Left lung (tissue), 10 donors: Measurements from ENCODE around the gene EBNA1BP2. TPM values are rescaled to one million over a fixed set of nuclear protein-coding genes. Genes with fewer than 3 reads are reported as not detected.
"Not testable (repeated sequence)": the region's sequence is repeated elsewhere in the genome, so short reads cannot be mapped to it uniquely, and the experiment has no call there.

ENCODE experiments used
- ATAC-seq: fragments of 200-7000 bp; cut with Tn5 transposase; one replicate; pipeline ENCODE4 v1.9.1; 2020; ENCODE audit warnings: moderate library complexity
- DNase-seq, 4 donors: peaks; one replicate each; pipeline ENCODE4 v3.0.0-alpha.2; 2013 to 2020
- H3K27ac ChIP-seq, 2 donors: fragments of 200-600 bp; sonication (generic) in 1 of 2; one replicate each; pipeline versions ENCODE4 v1.5.0 to v1.8.0; 2020 to 2021
- H3K27me3 ChIP-seq, 2 donors: fragments of 200-600 bp; sonication (generic) in 1 of 2; one replicate each; pipeline versions ENCODE4 v1.5.0 to v1.8.0; 2020 to 2021
- H3K36me3 ChIP-seq, 2 donors: fragments of 200-600 bp; sonication (generic) in 1 of 2; one replicate each; pipeline versions ENCODE4 v1.5.0 to v1.8.0; 2020 to 2021
- H3K4me1 ChIP-seq, 2 donors: fragments of 200-600 bp; one replicate each; pipeline ENCODE4 v1.8.0; 2021
- H3K4me3 ChIP-seq, 2 donors: fragments of 200-600 bp; sonication (generic) in 1 of 2; one replicate each; pipeline versions ENCODE4 v1.5.0 to v1.8.0; 2020 to 2021; ENCODE audit warnings: mild to moderate bottlenecking in 1 of 2
- H3K9me3 ChIP-seq, 2 donors: fragments of 200-600 bp; sonication (generic) in 1 of 2; one replicate each; pipeline versions ENCODE4 v1.5.0 to v1.8.0; 2020 to 2021
- CTCF ChIP-seq, 2 donors: fragments of 200-600 bp; sonication (generic) in 1 of 2; IDR thresholded peaks; one replicate each; pipeline versions ENCODE4 v1.5.0 to v1.8.0; 2021; ENCODE audit warnings: antibody characterized with exemption in 2 of 2
- intact Hi-C, 2 donors: fragments of 100-400 bp; cut with DNase I; formaldehyde crosslinking; loops; one replicate each; pipeline versions ENCODE4 v1.11.2 to v1.14.2; 2022
- polyA plus RNA-seq, 6 donors: library from polyadenylated mRNA; unstranded; fragments of 120-200 nt; gene quantifications; one replicate each; pipeline ENCODE4 v1.2.1, GENCODE V29; 2013; ENCODE audit not compliant: insufficient read length in 6 of 6
- total RNA-seq, 2 donors: library from RNA; stranded (reverse); fragmentation: NEBNext Ultra II Directional; extraction: Animal tissue kit (Norgen Biotek cat#: 25700); gene quantifications; one replicate each; pipeline ENCODE4 v1.2.1, GENCODE V29; 2021
- donor health status: DM: no; HTN: yes; CAD: no.
- donor health status: DM: no; HTN: no; CAD: no.

Gene EBNA1BP2
- total and polyA plus RNA-seq, 8 donors, result 32.1 to 55.1 (median 51.2) TPM

GRCh38 chr1:43217747-43218146, 45.7 kb upstream of the EBNA1BP2 start:
- Histone ChIP-seq H3K36me3 (no peaks in the 10 kb centered on the region), H3K4me1 (no peaks in the 10 kb centered on the region), H3K4me3 (no peak overlapping the region), H3K27ac (no peak overlapping the region), H3K9me3 (no peaks in the 10 kb centered on the region), H3K27me3 (no peaks in the 10 kb centered on the region)
- no peak for ATAC-seq
- DNase-seq, result no peak
- intact Hi-C loops, result no loop called here
- TF ChIP-seq CTCF (IDR thresholded peaks at IDR 0.05), result no peak

- DNase-seq (no peak), ATAC-seq (no peak)
- intact Hi-C loops, result no loop called here
- H3K4me1 ChIP-seq, result no peaks in the 10 kb centered on the region
- TF ChIP-seq CTCF (IDR thresholded peaks at IDR 0.05), result no peak
- H3K36me3 ChIP-seq, result no peaks in the 10 kb centered on the region
- H3K27me3 ChIP-seq, result no peaks in the 10 kb centered on the region
- no peak overlapping the region for H3K4me3 ChIP-seq
- H3K27ac ChIP-seq, result no peak overlapping the region
- no peaks in the 10 kb centered on the region for H3K9me3 ChIP-seq
Observed at GRCh38 chr1:43214501-43215444, 42.7 kb upstream of the EBNA1BP2 start.

- ATAC-seq, H3K27me3 ChIP-seq, H3K4me3 ChIP-seq, DNase-seq, H3K9me3 ChIP-seq, intact Hi-C loops, H3K27ac ChIP-seq, H3K36me3 ChIP-seq: not testable (repeated sequence)
- peaks cover 8 to 17% of the 10 kb centered on the region in 2 donors for H3K4me1 ChIP-seq
Observed at GRCh38 chr1:43208277-43208676, 36.2 kb upstream of the EBNA1BP2 start.

DNA sequence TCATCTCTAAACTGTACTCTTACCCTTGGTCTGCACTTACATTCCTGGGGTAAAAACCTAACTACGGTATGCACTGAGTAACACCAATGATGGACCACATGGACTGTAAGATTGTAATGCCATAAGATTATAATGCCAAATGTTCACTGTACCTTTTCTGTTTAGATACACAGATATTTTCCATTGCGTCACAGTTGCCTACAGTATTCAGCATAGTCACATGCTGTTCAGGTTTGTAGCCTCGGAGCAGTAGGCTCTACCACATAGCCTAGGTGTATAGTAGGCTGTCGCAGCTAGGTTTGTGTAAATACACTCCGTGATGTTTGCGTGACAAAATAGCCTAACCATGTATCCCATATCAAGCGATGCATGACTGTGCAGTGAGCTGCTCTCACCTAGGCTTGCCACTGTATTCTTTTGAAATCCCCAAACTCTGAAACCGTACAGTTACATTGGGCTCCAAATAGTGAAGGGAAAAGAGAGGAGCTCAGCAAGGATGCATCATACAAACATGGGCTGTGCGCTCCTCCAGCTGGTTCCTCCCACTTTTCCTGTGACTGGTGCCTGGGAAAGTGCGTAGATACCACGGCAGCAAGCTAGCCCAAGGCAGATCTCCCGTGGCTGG, 35.3 kb upstream of the EBNA1BP2 start:
- Histone ChIP-seq H3K27ac (peak overlapping the region; percentile 46 to 71), H3K4me3 (no peak overlapping the region), H3K36me3 (no peaks in the 10 kb centered on the region), H3K27me3 (no peaks in the 10 kb centered on the region), H3K9me3 (no peaks in the 10 kb centered on the region), H3K4me1 (peaks cover 8 to 17% of the 10 kb centered on the region in 2 donors)
- TF ChIP-seq CTCF (IDR thresholded peaks at IDR 0.05), result no peak
- peak; percentile 34 for ATAC-seq
- no peak for DNase-seq
- intact Hi-C loops, result no loop called here

GRCh38 chr1:43206600-43207228, 34.6 kb upstream of the EBNA1BP2 start:
- DNase-seq (peak; percentile 31 to 78 (median 48)), ATAC-seq (peak; percentile 91)
- H3K4me1 ChIP-seq, result peaks cover 8 to 17% of the 10 kb centered on the region in 2 donors
- TF ChIP-seq CTCF (IDR thresholded peaks at IDR 0.05), result no peak
- peak overlapping the region; percentile 46 to 71 for H3K27ac ChIP-seq
- H3K9me3 ChIP-seq, result no peaks in the 10 kb centered on the region
- no peaks in the 10 kb centered on the region for H3K36me3 ChIP-seq
- H3K4me3 ChIP-seq, result no peak overlapping the region
- H3K27me3 ChIP-seq, result no peaks in the 10 kb centered on the region
- intact Hi-C loops, result no loop called here
